Epithelial cell of esophagus (primary cell): ENCODE measurements around the gene CTSD.
"Not testable (repeated sequence)": the region's sequence is repeated elsewhere in the genome, so short reads cannot be mapped to it uniquely, and the experiment has no call there.

Source experiments
- DNase-seq: peaks from one replicate; pipeline ENCODE4 v3.0.0; 2010; ENCODE audit warnings: low read depth
- H3K4me3 ChIP-seq: 2 replicates; pipeline ENCODE4 v1.5.1; 2011; ENCODE audit warnings: mild to moderate bottlenecking, low read length, control low read depth
- TF ChIP-seq, protein P1 (sequence below): IDR thresholded peaks from 2 replicates; pipeline ENCODE4 v1.5.1; 2011; ENCODE audit warnings: low read depth, mild to moderate bottlenecking, low read length, control low read depth, inconsistent platforms; ENCODE audit not compliant: insufficient read depth; ENCODE audit errors: missing control alignments

CTSD gene

GRCh38 chr11:1763796-1764661 is at the start of gene CTSD:
TSS of gene CTSD (minus strand) at chr11:1763927. CDS start at chr11:1763859, 68 bp downstream.
- peak; percentile 79 for DNase-seq
- H3K4me3 ChIP-seq = peak within 1 kb of the TSS; percentile 91
- TF ChIP-seq, protein P1, sequence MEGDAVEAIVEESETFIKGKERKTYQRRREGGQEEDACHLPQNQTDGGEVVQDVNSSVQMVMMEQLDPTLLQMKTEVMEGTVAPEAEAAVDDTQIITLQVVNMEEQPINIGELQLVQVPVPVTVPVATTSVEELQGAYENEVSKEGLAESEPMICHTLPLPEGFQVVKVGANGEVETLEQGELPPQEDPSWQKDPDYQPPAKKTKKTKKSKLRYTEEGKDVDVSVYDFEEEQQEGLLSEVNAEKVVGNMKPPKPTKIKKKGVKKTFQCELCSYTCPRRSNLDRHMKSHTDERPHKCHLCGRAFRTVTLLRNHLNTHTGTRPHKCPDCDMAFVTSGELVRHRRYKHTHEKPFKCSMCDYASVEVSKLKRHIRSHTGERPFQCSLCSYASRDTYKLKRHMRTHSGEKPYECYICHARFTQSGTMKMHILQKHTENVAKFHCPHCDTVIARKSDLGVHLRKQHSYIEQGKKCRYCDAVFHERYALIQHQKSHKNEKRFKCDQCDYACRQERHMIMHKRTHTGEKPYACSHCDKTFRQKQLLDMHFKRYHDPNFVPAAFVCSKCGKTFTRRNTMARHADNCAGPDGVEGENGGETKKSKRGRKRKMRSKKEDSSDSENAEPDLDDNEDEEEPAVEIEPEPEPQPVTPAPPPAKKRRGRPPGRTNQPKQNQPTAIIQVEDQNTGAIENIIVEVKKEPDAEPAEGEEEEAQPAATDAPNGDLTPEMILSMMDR = no peak

DNA sequence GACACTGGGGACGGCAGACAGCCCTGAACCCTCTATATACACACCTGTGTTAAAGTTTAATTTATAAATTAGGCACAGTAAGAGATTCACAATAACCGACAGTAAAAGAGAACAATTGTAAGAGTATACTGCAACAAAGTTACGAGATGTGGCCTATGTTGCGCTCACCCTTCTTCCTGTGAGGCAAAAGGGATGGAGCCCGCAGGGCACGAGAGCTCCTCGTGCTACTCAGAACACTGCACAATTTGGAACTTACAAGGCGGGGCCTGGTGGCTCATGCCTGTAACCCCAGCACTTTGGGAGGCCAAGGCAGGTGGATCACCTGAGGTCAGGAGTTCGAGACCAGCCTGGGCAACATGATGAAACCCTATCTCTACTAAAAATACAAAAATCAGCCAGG is 49.6 kb upstream of the CTSD start:
- not testable (repeated sequence) for DNase-seq, H3K4me3 ChIP-seq

GRCh38 chr11:1812801-1813200 is 49.1 kb upstream of the CTSD start:
- DNase-seq = no peak
- TF ChIP-seq, protein P1 = no peak
- no peak overlapping the region for H3K4me3 ChIP-seq

- H3K4me3 ChIP-seq = no peak overlapping the region
- DNase-seq = no peak
- TF ChIP-seq, protein P1 = no peak
Measured at GRCh38 chr11:1812274-1812673, 48.5 kb upstream of the CTSD start.

- TF ChIP-seq, protein P1 = no peak
- DNase-seq = no peak
- H3K4me3 ChIP-seq = no peak overlapping the region
Measured at GRCh38 chr11:1810761-1811160, 47.0 kb upstream of the CTSD start.

DNA sequence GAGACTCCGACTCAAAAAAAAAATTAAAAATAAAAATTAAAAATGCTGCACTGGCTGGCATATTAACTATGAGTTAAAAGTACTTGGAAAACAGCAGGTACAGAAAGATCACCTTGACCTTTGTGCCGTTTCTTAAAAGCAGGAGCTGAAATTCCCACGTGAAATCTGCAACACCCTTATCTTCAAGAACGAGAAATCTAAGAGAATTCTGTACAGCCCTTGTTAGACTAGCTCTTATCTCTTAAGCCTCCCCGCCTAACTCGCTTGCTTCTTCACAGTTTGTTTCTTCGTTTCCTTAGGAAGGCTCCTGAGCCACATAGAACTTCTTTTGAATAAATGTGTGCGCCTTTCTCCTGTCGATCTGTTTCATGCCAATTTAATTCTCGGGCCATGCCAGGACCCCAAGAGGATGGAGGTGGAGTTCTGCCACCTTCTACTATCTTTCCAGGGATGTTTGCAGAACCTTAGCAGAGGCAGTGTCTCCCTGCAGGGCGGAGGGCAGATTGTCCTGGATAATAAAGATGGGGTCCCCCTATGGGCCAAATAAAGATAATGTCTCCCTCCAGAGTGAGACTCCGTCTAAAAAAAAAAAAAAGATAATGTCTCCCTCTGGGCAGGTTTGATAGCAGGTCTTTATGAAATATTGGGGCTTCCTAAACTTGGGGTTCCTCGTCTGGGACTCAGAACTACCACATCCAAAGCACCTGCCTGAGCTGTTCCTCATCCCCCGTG is 43.7 kb upstream of the CTSD start:
- no peak overlapping the region for H3K4me3 ChIP-seq
- TF ChIP-seq, protein P1 = no peak
- DNase-seq = no peak

DNA sequence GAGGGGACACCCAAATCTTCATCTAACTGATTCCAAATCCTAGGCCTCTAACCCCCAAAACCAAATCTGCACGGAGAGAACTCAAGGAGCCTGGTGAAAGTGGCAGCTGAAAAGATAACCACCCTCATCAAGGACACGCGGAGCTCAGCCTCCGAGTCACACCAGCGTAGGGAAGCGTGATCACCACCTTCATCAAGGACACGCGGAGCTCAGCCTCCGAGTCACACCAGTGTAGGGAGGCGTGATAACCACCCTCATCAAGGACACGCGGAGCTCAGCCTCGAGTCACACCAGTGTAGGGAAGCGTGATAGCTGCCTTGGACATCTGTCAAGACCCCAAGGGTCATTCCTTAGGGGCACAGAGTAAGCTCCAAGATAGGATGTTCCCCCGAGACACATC is 41.8 kb upstream of the CTSD start:
- no peak overlapping the region for H3K4me3 ChIP-seq
- TF ChIP-seq, protein P1 = no peak
- DNase-seq = no peak

DNA sequence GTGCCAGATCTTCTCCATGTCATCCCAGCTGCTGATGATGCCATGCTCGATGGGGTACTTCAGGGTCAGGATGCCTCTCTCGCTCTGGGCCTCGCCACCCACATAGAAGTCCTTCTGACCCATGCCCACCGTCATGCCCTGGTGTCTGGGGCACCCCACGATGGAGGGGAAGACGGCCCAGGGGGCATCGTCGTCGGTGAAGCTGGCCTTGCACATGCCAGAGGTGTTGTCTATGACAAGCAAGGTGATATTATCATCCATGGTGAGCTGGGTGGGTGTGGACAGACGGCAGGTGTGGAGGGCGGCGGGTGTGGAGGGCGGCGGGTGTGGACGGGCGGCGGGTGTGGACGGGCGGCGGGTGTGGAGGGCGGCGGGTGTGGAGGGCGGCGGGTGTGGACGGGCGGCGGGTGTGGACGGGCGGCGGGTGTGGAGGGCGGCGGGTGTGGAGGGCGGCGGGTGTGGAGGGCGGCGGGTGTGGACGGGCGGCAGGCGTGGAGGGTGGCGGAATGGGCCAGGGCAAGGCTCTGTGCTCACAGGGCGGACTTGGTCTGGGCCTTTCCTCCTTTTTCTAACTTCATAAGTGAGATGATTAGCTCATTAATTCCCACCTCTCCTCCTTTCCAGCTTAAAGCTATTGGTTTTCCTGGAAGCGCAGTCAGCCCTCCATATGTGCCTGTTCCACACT is 40.2 kb upstream of the CTSD start:
- not testable (repeated sequence) for DNase-seq

More for the DNA sequence above, 40.2 kb upstream of the CTSD start:
- not testable (repeated sequence) for H3K4me3 ChIP-seq
